GDM1 (cell line): Measurements from ENCODE around the gene SH3BP4.
"Not testable (repeated sequence)": the region's sequence is repeated elsewhere in the genome, so short reads cannot be mapped to it uniquely, and the experiment has no call there.

Experiments used
- DNase-seq: peaks from one replicate; lab custom pipeline; 2025; lab: John Stamatoyannopoulos, UW

SH3BP4 gene

GRCh38 chr2:235017441-235017840 is 65.6 kb downstream of the SH3BP4 start:
- no peak for DNase-seq

GRCh38 chr2:235018838-235019237 is 67.0 kb downstream of the SH3BP4 start:
- no peak for DNase-seq

GRCh38 chr2:235020141-235020540 is 68.3 kb downstream of the SH3BP4 start:
- not testable (repeated sequence) for DNase-seq

GRCh38 chr2:235021752-235022151 is 69.9 kb downstream of the SH3BP4 start:
- no peak for DNase-seq

- no peak for DNase-seq
Measured at GRCh38 chr2:235024191-235024860, 72.5 kb downstream of the SH3BP4 start.

GRCh38 chr2:235024931-235025773 is 73.3 kb downstream of the SH3BP4 start:
- DNase-seq = no peak

GRCh38 chr2:235025800-235026536 is 74.2 kb downstream of the SH3BP4 start:
- no peak for DNase-seq

GRCh38 chr2:235026649-235027557 is 75.1 kb downstream of the SH3BP4 start:
- no peak for DNase-seq

GRCh38 chr2:235027558-235028214 is 75.9 kb downstream of the SH3BP4 start:
- no peak for DNase-seq

GRCh38 chr2:235028646-235029045 is 76.8 kb downstream of the SH3BP4 start:
- DNase-seq = no peak

- no peak for DNase-seq
Measured at GRCh38 chr2:235029054-235029453, 77.2 kb downstream of the SH3BP4 start.

GRCh38 chr2:235030126-235030525 is 78.3 kb downstream of the SH3BP4 start:
- no peak for DNase-seq

- no peak for DNase-seq
Measured at GRCh38 chr2:235030936-235031335, 79.1 kb downstream of the SH3BP4 start.

- no peak for DNase-seq
Measured at GRCh38 chr2:235031686-235032373, 80.0 kb downstream of the SH3BP4 start.

- no peak for DNase-seq
Measured at GRCh38 chr2:235032466-235032865, 80.6 kb downstream of the SH3BP4 start.

- no peak for DNase-seq
Measured at GRCh38 chr2:235032949-235033348, 81.1 kb downstream of the SH3BP4 start.

- no peak for DNase-seq
Measured at GRCh38 chr2:235034265-235035118, 82.7 kb downstream of the SH3BP4 start.

GRCh38 chr2:235037604-235038166 is 85.9 kb downstream of the SH3BP4 start:
- DNase-seq = no peak

GRCh38 chr2:235041221-235041917 is 89.6 kb downstream of the SH3BP4 start:
- no peak for DNase-seq
